ENCODE measurements around the gene GANAB. TPM values are rescaled to one million over a fixed set of nuclear protein-coding genes. Genes with fewer than 3 reads are reported as not detected.

GANAB gene
- total RNA-seq, 1 experiment from 2014 or later = 475 TPM

- H3K9me3 ChIP-seq (ENCODE audit: low read depth, low read length, poor library complexity, severe bottlenecking) = no peaks in the 10 kb centered on the region
- peak; percentile 97 for DNase-seq (ENCODE audit: low spot score)
- BruUV-seq (replicated peaks) = TSS peak; percentile 78
- H3K4me1 ChIP-seq (ENCODE audit: insufficient read depth, low read length, poor library complexity, severe bottlenecking) = peaks cover 15% of the 10 kb centered on the region
- peak within 1 kb of the TSS; percentile 88 for H3K27ac ChIP-seq (ENCODE audit: low read depth, low read length, poor library complexity, severe bottlenecking)
- TF ChIP-seq CTCF (conservative IDR thresholded peaks at IDR 0.05; ENCODE audit: low read depth, low read length) (no peak), EZH2 (IDR thresholded peaks at IDR 0.05; ENCODE audit: borderline replicate concordance, low read depth, low read length, poor library complexity, severe bottlenecking) (no peak)
- H3K4me3 ChIP-seq (ENCODE audit: low read depth, low read length, poor library complexity, severe bottlenecking) = peak within 1 kb of the TSS; percentile 91
- POLR2A ChIA-PET (ENCODE audit: low non-redundant PET) = interaction anchor here (0.5 to 1.8 kb wide), 16 partner anchors 8 to 325 kb away, joined by 3 to 17 read pairs (median 5); partner anchors contain the start of genes EEF1G, HNRNPUL2, INTS5 and TUT1
- H3K36me3 ChIP-seq (ENCODE audit: insufficient read depth, low read length, poor library complexity, severe bottlenecking) = peaks cover 44% of the 10 kb centered on the region
- CTCF ChIA-PET = interaction anchor here (0.5 to 1.1 kb wide), 2 partner anchors 24 to 270 kb away, joined by 3 to 8 read pairs; no protein-coding TSS in a partner anchor
- H3K27me3 ChIP-seq (replicated peaks; ENCODE audit: insufficient read depth, low read depth, low read length, poor library complexity) = no peaks in the 10 kb centered on the region
- intact Hi-C loops (cut with micrococcal nuclease; ENCODE audit: unreplicated experiment) = loop anchor here (1.0 kb wide), 1 partner anchor 14 kb away; the partner anchor contains the start of gene UBXN1
Measured at GRCh38 chr11:62665075-62665598, 18.7 kb upstream of the GANAB start, which contains the start of the genes C11orf98 and CSKMT. TSS of gene C11orf98 (minus strand) at chr11:62665210. CDS start at chr11:62665169, 41 bp downstream. TSS of gene CSKMT (plus strand) at chr11:62665312. CDS start at chr11:62665880, 568 bp downstream.

- H3K36me3 ChIP-seq (ENCODE audit: insufficient read depth, low read length, poor library complexity, severe bottlenecking) = peaks cover 44% of the 10 kb centered on the region
- ChIA-PET CTCF (interaction anchor here (0.5 to 1.1 kb wide), 2 partner anchors 24 to 270 kb away, joined by 3 to 8 read pairs; no protein-coding TSS in a partner anchor), POLR2A (ENCODE audit: low non-redundant PET) (interaction anchor here (0.5 to 1.8 kb wide), 14 partner anchors 8 to 257 kb away, joined by 3 to 17 read pairs (median 5); partner anchors contain the start of genes EEF1G, HNRNPUL2, INTS5 and TUT1)
- no peaks in the 10 kb centered on the region for H3K9me3 ChIP-seq (ENCODE audit: low read depth, low read length, poor library complexity, severe bottlenecking)
- TF ChIP-seq EZH2 (IDR thresholded peaks at IDR 0.05; ENCODE audit: borderline replicate concordance, low read depth, low read length, poor library complexity, severe bottlenecking) (no peak), CTCF (conservative IDR thresholded peaks at IDR 0.05; ENCODE audit: low read depth, low read length) (no peak)
- peak overlapping the region; percentile 91 for H3K4me3 ChIP-seq (ENCODE audit: low read depth, low read length, poor library complexity, severe bottlenecking)
- intact Hi-C loops (cut with micrococcal nuclease; ENCODE audit: unreplicated experiment) = loop anchor here (1.0 kb wide), 1 partner anchor 15 kb away; the partner anchor contains the start of gene UBXN1
- no peaks in the 10 kb centered on the region for H3K27me3 ChIP-seq (replicated peaks; ENCODE audit: insufficient read depth, low read depth, low read length, poor library complexity)
- H3K4me1 ChIP-seq (ENCODE audit: insufficient read depth, low read length, poor library complexity, severe bottlenecking) = peaks cover 15% of the 10 kb centered on the region
- H3K27ac ChIP-seq (ENCODE audit: low read depth, low read length, poor library complexity, severe bottlenecking) = peak overlapping the region; percentile 88
- BruUV-seq (replicated peaks) = TSS peak; percentile 56
- peak; percentile 83 for DNase-seq (ENCODE audit: low spot score)
Measured at GRCh38 chr11:62664405-62665074, 18.1 kb upstream of the GANAB start.

DNA sequence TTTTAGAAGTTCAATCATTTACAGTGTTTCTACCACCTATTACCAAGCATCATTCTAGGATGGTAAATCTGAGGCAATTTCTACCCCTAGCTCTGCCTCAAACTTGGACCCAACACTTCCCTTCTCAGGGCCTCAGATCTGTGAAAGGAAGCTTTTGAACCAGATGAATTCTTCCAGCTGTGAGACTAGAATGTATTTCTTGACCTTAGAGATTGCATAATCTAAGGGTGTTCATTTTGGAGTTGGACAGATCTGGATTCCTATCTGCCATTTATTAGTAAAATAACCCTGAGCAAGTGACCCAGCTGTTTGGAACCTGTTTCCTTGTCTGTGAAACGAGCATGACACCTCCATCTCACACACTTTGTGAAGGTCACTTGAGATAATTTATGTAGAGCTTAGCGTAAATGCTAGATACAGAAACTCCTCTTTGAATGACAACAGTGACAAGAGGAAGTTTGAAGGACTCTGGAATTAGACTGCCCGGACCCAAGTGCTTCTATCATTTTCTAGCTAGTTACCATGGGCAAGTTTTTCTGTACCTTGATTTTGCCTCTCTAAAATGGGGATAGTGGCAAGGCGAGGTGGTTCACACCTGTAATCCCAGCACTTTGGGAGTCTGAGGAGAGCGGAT is 10.5 kb upstream of the GANAB start:
- H3K27ac ChIP-seq (ENCODE audit: low read depth, low read length, poor library complexity, severe bottlenecking) = no peak overlapping the region
- no peak for DNase-seq (ENCODE audit: low spot score)
- no peaks in the 10 kb centered on the region for H3K9me3 ChIP-seq (ENCODE audit: low read depth, low read length, poor library complexity, severe bottlenecking)
- CTCF ChIA-PET = no interaction called here
- H3K4me3 ChIP-seq (ENCODE audit: low read depth, low read length, poor library complexity, severe bottlenecking) = no peak overlapping the region
- peaks cover 8% of the 10 kb centered on the region for H3K36me3 ChIP-seq (ENCODE audit: insufficient read depth, low read length, poor library complexity, severe bottlenecking)
- H3K27me3 ChIP-seq (replicated peaks; ENCODE audit: insufficient read depth, low read depth, low read length, poor library complexity) = no peaks in the 10 kb centered on the region
- POLR2A ChIA-PET (ENCODE audit: low non-redundant PET) = interaction anchor here (1.4 kb wide), 1 partner anchor 8 kb away, joined by 5 read pairs; the partner anchor contains the start of genes C11orf98 and CSKMT
- BruUV-seq (replicated peaks) = no TSS peak
- intact Hi-C loops (cut with micrococcal nuclease; ENCODE audit: unreplicated experiment) = no loop called here
- no peak for TF ChIP-seq CTCF (conservative IDR thresholded peaks at IDR 0.05; ENCODE audit: low read depth, low read length)
- no peak for TF ChIP-seq EZH2 (IDR thresholded peaks at IDR 0.05; ENCODE audit: borderline replicate concordance, low read depth, low read length, poor library complexity, severe bottlenecking)
- H3K4me1 ChIP-seq (ENCODE audit: insufficient read depth, low read length, poor library complexity, severe bottlenecking) = peaks cover 6% of the 10 kb centered on the region

Data from A673 (cell line).